OCI-LY7 (cell line): ENCODE results near the gene ZNF777. TPM values are rescaled to one million over a fixed set of nuclear protein-coding genes. Genes with fewer than 3 reads are reported as not detected.

ENCODE experiments used
- BruUV-seq: library from RNA; stranded (reverse); fragments of 400-500 nt; replicated peaks from 2 replicates; lab custom pipeline; 2021; lab: Mats Ljungman, UMichigan
- CTCF ChIA-PET: fragments of 300-600 bp; sonication (Branson Sonifier 250); formaldehyde crosslinking; loops from one replicate; lab custom pipeline; 2022; ENCODE audit warnings: antibody characterized with exemption; ENCODE audit not compliant: unreplicated experiment; lab: Charles Lee
- POLR2A ChIA-PET: fragments of 300-600 bp; sonication (Branson Sonifier 250); formaldehyde crosslinking; loops from one replicate; lab custom pipeline; 2022; ENCODE audit warnings: antibody characterized with exemption; lab: Charles Lee
- DNase-seq: peaks from one replicate; pipeline ENCODE4 v3.0.0-alpha.2; 2015; ENCODE audit warnings: low spot score
- H2AFZ ChIP-seq: fragments of 200-600 bp; sonication (generic), shearing (Covaris generic); 2 replicates; pipeline ENCODE4 v1.6.1; 2014; ENCODE audit warnings: mild to moderate bottlenecking, antibody characterized with exemption, low read length, moderate library complexity
- H3K27ac ChIP-seq: fragments of 200-600 bp; sonication (generic); 2 replicates; pipeline ENCODE4 v1.5.1; 2014; ENCODE audit warnings: mixed run types, low read depth, mild to moderate bottlenecking, moderate library complexity, low read length, inconsistent platforms; ENCODE audit not compliant: poor library complexity, severe bottlenecking
- H3K36me3 ChIP-seq: fragments of 200-600 bp; sonication (generic); 2 replicates; pipeline ENCODE4 v1.6.1; 2014; ENCODE audit warnings: mild to moderate bottlenecking, antibody characterized with exemption, low read length, moderate library complexity, mixed read lengths; ENCODE audit not compliant: insufficient read depth
- H3K4me1 ChIP-seq: fragments of 200-600 bp; sonication (generic); 2 replicates; pipeline ENCODE4 v1.5.1; 2014; ENCODE audit warnings: mild to moderate bottlenecking, low read length; ENCODE audit not compliant: insufficient read depth, poor library complexity, severe bottlenecking
- H3K4me2 ChIP-seq: fragments of 200-600 bp; sonication (generic); 2 replicates; pipeline ENCODE4 v1.6.1; 2014; ENCODE audit warnings: mild to moderate bottlenecking, low read length
- H3K4me3 ChIP-seq: fragments of 200-600 bp; sonication (generic); 2 replicates; pipeline ENCODE4 v1.5.1; 2014; ENCODE audit warnings: mild to moderate bottlenecking, low read depth, low read length; ENCODE audit not compliant: poor library complexity, severe bottlenecking
- H3K79me2 ChIP-seq: fragments of 200-600 bp; sonication (generic); 2 replicates; pipeline ENCODE4 v1.6.1; 2016; ENCODE audit warnings: low read depth, mild to moderate bottlenecking, low read length, moderate library complexity, mixed read lengths; ENCODE audit not compliant: insufficient read depth
- H3K9me2 ChIP-seq: fragments of 200-600 bp; sonication (generic); 2 replicates; pipeline ENCODE4 v1.6.1; 2016; ENCODE audit warnings: mild to moderate bottlenecking, low read length, mixed read lengths; ENCODE audit not compliant: insufficient read depth
- H3K9me3 ChIP-seq: fragments of 200-600 bp; sonication (generic); 2 replicates; pipeline ENCODE4 v1.6.1; 2014; ENCODE audit warnings: mild to moderate bottlenecking, mixed run types, low read length, mixed read lengths
- H4K20me1 ChIP-seq: fragments of 200-600 bp; sonication (generic); 2 replicates; pipeline ENCODE4 v1.6.1; 2014; ENCODE audit warnings: mild to moderate bottlenecking, antibody characterized with exemption, low read length, moderate library complexity, mixed read lengths; ENCODE audit not compliant: insufficient read depth
- EZH2phosphoT487 ChIP-seq: fragments of 200-600 bp; sonication (generic); IDR thresholded peaks from 2 replicates; pipeline ENCODE4 v1.6.1; 2018; ENCODE audit warnings: low read depth, borderline replicate concordance, mild to moderate bottlenecking, mixed run types, antibody characterized with exemption, low read length, moderate library complexity, mixed read lengths
- intact Hi-C: fragments of 100-400 bp; cut with micrococcal nuclease; formaldehyde crosslinking; loops from one replicate; pipeline ENCODE4 v1.10.0; 2022; ENCODE audit not compliant: unreplicated experiment
- total RNA-seq, 2 experiments: library from RNA; depleted of rRNA in 1 of 2; stranded (reverse); fragments of >200 nt in 1 of 2; shearing (Covaris generic) in 1 of 2; gene quantifications; 2 replicates each; pipeline ENCODE4 v1.2.3, GENCODE V29; 2014 to 2022
- TF ChIP-seq, protein P1 (sequence below): fragments of 200-600 bp; sonication (generic); conservative IDR thresholded peaks from 2 replicates; pipeline ENCODE4 v1.5.1; 2014; ENCODE audit warnings: mild to moderate bottlenecking, antibody characterized with exemption, low read length, moderate library complexity, mixed read lengths

Gene ZNF777
- total RNA-seq, 2 experiments from 2014 or later: 5.2 to 9.5 TPM

- intact Hi-C loops: no loop called here
- peaks cover 17% of the 10 kb centered on the region; the same call in 1 of the 2 replicates for H3K9me3 ChIP-seq
- H4K20me1 ChIP-seq: no peaks in the 10 kb centered on the region
- no peaks in the 10 kb centered on the region for H3K36me3 ChIP-seq
- H3K9me2 ChIP-seq: no peaks in the 10 kb centered on the region
- no TSS peak for BruUV-seq
- H2AFZ ChIP-seq: no peak overlapping the region
- DNase-seq: no peak
- H3K27ac ChIP-seq: no peak overlapping the region
- CTCF ChIA-PET: no interaction called here
- POLR2A ChIA-PET: interaction anchor here (0.5 kb wide), 2 partner anchors 239 to 281 kb away, joined by 3 read pairs; no protein-coding TSS in a partner anchor
- H3K4me2 ChIP-seq: no peak overlapping the region
- H3K4me3 ChIP-seq: no peak overlapping the region
- H3K4me1 ChIP-seq: no peaks in the 10 kb centered on the region
- no peaks in the 10 kb centered on the region for H3K79me2 ChIP-seq
- TF ChIP-seq, protein P1, sequence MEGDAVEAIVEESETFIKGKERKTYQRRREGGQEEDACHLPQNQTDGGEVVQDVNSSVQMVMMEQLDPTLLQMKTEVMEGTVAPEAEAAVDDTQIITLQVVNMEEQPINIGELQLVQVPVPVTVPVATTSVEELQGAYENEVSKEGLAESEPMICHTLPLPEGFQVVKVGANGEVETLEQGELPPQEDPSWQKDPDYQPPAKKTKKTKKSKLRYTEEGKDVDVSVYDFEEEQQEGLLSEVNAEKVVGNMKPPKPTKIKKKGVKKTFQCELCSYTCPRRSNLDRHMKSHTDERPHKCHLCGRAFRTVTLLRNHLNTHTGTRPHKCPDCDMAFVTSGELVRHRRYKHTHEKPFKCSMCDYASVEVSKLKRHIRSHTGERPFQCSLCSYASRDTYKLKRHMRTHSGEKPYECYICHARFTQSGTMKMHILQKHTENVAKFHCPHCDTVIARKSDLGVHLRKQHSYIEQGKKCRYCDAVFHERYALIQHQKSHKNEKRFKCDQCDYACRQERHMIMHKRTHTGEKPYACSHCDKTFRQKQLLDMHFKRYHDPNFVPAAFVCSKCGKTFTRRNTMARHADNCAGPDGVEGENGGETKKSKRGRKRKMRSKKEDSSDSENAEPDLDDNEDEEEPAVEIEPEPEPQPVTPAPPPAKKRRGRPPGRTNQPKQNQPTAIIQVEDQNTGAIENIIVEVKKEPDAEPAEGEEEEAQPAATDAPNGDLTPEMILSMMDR: no peak
- no peak for TF ChIP-seq EZH2phosphoT487
These were observed 48.9 kb upstream of the ZNF777 start for GRCh38 chr7:149509774-149510173.

DNA sequence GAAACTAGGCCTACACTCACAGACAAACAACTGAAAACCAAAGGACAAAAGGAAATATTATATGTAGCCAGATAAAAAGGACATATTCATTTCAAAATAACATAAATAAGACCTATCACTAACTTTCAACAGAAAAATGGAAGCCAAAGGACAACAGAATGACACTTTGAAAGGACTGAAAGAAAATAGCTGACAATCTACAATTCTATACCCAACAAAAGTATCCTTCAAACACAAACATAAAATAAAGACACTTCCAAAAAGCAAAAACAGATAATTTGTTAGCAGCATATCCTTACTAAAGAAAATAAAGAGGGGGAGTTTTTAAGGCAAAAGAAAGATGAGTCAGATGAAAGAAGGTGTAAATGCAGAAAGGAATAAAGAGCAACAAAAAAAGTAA is 44.7 kb upstream of the ZNF777 start:
- no peak for TF ChIP-seq EZH2phosphoT487
- TF ChIP-seq, protein P1: no peak
- intact Hi-C loops: no loop called here
- peaks cover 20% of the 10 kb centered on the region; the same call in 1 of the 2 replicates for H3K9me3 ChIP-seq
- H4K20me1 ChIP-seq: no peaks in the 10 kb centered on the region
- no peak overlapping the region for H2AFZ ChIP-seq
- no peak overlapping the region for H3K4me2 ChIP-seq
- DNase-seq: no peak
- CTCF ChIA-PET: no interaction called here
- no TSS peak for BruUV-seq
- no peaks in the 10 kb centered on the region for H3K4me1 ChIP-seq
- POLR2A ChIA-PET: no interaction called here
- H3K9me2 ChIP-seq: no peaks in the 10 kb centered on the region
- H3K79me2 ChIP-seq: no peaks in the 10 kb centered on the region
- no peak overlapping the region for H3K27ac ChIP-seq
- H3K4me3 ChIP-seq: no peak overlapping the region
- no peaks in the 10 kb centered on the region for H3K36me3 ChIP-seq

- CTCF ChIA-PET: no interaction called here
- H3K79me2 ChIP-seq: peaks cover 3% of the 10 kb centered on the region
- H4K20me1 ChIP-seq: no peaks in the 10 kb centered on the region
- DNase-seq: no peak
- peaks cover 2% of the 10 kb centered on the region for H3K4me1 ChIP-seq
- no TSS peak for BruUV-seq
- intact Hi-C loops: no loop called here
- no peak overlapping the region for H3K27ac ChIP-seq
- no peak overlapping the region for H2AFZ ChIP-seq
- no peak overlapping the region for H3K4me2 ChIP-seq
- no peak overlapping the region for H3K4me3 ChIP-seq
- H3K36me3 ChIP-seq: no peaks in the 10 kb centered on the region
- TF ChIP-seq, protein P1: no peak
- no peak for TF ChIP-seq EZH2phosphoT487
- POLR2A ChIA-PET: no interaction called here
- no peaks in the 10 kb centered on the region for H3K9me2 ChIP-seq
- H3K9me3 ChIP-seq: peaks cover 12% of the 10 kb centered on the region; the same call in 1 of the 2 replicates
These were observed 40.8 kb upstream of the ZNF777 start for GRCh38 chr7:149501651-149502050.
